Activated CD8-positive, alpha-beta memory T cell treated with anti-CD3 and anti-CD28 coated beads, Interleukin-2, amount 50 U/mL, for 1 hour (primary cell): ENCODE results near the gene ATP5F1B.
A peak's percentile ranks its signal among the peaks of the same experiment; 100 is the strongest.
"Not testable (repeated sequence)": the region's sequence is repeated elsewhere in the genome, so short reads cannot be mapped to it uniquely, and the experiment has no call there.

Experiments used
- DNase-seq: peaks from one replicate; pipeline ENCODE4 v3.0.0-alpha.2; 2020; ENCODE audit errors: extremely low read depth

The ATP5F1B gene

DNA sequence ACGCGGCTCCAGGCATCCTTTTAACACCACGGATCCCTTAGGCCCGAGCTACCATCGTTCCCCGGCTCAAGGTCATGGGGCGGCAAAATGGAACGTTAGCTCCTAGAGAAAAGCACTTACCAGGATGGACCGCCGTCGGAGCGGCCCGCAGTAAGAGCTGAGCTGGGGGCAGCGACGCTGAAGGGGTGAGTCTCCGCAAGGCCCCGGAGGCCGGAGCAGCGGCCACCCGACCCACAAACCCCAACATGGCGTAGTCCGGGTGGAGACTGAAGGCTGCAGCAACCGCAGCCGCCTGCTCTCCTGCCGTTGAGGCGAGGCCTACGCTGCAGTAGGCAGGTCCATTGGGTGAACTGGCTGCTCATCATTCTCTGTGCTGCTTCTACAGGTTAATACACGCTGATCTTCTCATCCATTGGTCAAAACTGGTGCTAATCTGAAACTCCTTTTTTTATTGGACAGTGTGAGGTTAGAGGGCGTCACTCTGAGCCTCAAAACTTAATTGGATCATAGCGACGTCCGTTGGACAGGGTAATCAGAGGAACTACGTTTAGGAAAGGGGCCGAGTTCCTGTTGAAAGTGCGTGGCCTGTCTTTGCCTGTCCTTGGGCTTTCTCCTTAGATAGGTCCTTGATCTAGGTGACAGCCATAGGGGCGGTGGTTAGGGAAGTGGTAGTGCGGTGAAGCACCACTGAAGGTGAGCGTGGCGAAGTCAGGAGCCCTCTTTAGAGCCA is at the start of gene ATP5F1B:
Gene ATP5F1B (minus strand): TSS at position 268 of the 730 bp plus-strand sequence. CDS start 21 bp downstream, at position 247.
- peak; percentile 81 for DNase-seq

- no peak for DNase-seq
Measured at GRCh38 chr12:56694161-56694560, 48.4 kb upstream of the ATP5F1B start.

- DNase-seq = no peak
Measured at GRCh38 chr12:56688846-56689109, 43.0 kb upstream of the ATP5F1B start.

DNA sequence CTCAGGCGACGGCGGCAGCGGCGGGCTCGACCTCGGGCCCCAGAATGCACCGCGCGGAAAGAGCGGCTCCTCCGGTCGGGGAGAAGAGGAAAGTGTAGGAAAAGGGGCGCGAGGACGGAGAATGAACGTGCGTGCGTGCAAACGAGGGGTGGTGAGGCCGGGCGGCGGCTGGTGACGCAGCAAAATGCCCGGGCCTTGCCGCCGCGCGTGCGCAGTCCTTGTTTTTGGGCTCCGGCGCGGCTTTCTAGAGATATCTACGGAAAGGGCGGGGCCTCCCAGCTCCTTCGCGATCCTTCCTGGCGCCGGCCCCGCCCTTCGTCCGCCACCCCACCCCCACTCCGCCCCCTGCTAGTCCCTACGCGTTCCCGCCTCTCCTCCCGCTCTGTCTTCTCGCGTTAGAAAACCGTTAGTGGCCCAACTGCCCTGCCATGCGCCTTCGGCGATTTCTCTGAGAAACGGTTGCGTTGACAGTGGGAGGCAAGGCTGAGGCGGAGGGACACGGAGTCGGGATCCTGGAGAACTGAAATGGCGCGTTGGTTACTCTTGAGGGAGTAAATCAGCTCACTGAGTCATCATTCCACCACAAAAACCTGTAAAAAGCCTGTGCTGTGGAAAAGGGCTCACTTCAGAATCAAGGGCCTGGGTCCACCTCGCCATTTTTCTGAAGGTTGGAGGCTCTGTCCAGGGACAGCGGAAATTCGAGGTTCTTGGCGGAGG is 42.5 kb upstream of the ATP5F1B start, which contains the start of gene PTGES3:
Gene PTGES3 (minus strand): TSS at position 156 of the 717 bp plus-strand sequence. CDS start 285 bp downstream, outside the sequence.
- DNase-seq = peak; percentile 96

GRCh38 chr12:56687223-56688128 is 41.7 kb upstream of the ATP5F1B start:
- peak; percentile 21 for DNase-seq

DNA sequence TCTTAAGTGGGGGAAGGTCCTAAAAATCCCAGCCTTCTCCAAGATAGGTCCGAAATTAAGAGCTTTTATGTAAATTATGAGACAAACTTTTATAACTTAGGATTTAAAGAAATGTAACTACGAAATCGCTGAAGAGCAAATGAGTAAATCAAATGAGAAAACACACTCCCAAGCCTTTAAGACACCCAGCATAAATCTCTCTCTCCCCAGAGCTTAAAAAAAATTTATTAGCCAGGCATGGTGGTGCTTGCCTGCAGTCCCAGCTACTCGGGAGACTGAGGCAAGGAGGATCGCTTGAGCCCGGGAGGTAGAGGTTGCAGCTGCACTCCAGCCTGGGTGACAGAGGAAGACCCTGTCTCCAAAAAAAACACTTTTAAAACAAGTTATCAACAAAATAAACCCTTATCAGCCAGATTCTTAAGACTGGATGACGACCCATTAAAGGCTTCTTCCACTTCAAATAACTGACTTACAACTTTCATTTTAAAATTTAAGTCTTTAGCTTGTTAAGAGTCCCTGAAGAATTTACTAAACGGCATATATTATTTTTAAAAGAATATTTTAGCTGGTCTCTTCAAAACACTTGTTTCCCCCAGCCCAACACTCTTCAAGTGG is 39.1 kb upstream of the ATP5F1B start:
- DNase-seq = no peak

- no peak for DNase-seq
Measured at GRCh38 chr12:56682323-56682722, 36.5 kb upstream of the ATP5F1B start.

GRCh38 chr12:56679883-56680575 is 34.2 kb upstream of the ATP5F1B start:
- no peak for DNase-seq

GRCh38 chr12:56678852-56679251 is 33.1 kb upstream of the ATP5F1B start:
- no peak for DNase-seq

DNA sequence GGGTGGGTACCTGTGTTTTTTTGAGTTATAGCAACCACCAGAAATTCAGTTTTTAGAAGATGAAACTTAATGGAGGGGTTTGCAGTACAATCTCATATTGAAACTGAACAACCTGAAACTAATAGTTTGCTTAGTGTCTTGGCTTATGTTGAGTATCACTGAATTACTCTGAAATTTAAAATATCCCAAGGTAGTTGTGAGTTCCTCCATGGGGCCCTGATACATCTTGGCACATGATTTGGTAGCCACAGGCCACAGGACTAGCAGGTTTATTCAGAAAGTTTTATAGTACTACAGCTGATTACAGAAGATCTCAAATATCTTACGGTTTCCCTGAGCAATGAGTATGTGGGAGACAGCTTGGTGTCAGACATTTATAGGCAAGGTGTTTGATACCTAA is 31.9 kb upstream of the ATP5F1B start:
- DNase-seq = no peak

DNA sequence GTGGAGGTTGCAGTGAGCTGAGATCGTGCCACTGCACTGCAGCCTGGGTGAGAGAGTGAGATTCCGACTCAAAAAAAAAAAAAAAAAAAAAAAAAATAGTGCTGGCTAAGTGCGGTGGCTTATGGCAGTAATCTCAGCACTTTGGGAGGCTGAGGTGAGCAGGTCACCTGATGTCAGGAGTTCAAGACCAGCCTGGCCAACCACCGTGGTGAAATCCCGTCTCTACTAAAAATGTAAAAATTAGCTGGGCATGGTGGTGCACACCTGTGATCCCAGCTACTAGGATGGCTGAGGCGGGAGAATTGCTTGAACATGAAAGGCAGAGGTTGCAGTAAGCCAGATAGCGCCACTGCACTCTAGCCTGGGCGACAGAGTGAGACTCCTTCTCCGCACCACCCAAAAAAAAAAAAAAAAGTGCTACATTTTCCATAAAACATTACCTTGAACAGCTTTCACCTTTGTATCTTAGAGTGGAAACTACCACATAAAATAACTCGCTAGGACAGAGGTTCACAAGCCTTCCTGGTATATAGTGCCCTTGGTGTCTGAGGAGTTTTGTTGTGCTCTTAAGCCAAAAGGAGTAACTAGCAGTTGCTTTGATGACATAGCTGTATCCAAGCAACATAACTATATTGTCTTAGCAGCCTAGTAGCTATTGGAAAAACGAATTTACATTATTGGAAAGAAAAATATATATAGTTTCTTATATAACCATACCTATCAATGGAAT is 31.2 kb upstream of the ATP5F1B start:
- DNase-seq = no peak

DNA sequence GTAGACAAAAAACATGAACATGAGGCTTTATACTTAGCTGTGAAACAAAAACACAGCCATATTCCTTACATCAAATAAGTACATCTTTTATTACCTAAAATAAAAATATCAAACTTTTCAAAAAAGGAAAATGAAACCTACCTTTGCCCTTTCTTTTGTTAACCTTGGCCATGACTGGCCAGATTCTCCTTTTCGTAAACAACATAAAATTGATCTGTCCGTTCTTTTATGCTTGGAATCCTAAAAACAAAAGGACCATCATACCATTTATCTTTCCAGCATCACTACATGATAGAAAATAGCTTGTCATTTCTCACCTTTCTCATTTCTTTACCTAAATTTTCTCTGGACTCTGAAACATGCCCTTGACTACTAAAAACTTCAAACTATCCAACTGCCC is 25.8 kb upstream of the ATP5F1B start:
- no peak for DNase-seq

GRCh38 chr12:56670836-56671235 is 25.1 kb upstream of the ATP5F1B start:
- DNase-seq = no peak

- DNase-seq = no peak
Measured at GRCh38 chr12:56668197-56668457, 22.3 kb upstream of the ATP5F1B start.

GRCh38 chr12:56661979-56662638 is 16.3 kb upstream of the ATP5F1B start:
- DNase-seq = no peak

GRCh38 chr12:56661560-56661959 is 15.8 kb upstream of the ATP5F1B start:
- no peak for DNase-seq

DNA sequence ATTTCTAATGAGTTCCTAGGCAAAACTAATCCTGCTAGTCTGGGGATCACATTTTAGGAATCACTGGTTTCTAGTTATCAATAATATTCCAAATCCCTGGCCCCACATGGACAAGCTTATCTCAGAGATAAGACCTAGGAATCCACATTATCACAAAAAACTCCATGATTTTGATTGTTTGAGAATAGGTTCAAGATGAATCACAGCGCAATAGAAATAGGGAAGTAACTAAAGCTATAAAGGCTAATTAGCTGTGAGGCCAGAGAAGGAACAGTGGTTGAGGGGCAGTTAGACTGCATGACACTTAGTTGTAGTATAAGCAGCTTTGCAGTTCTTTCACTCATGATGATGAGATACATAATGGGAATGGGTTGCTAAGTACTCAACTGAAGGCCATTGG is 13.1 kb upstream of the ATP5F1B start:
- no peak for DNase-seq

DNA sequence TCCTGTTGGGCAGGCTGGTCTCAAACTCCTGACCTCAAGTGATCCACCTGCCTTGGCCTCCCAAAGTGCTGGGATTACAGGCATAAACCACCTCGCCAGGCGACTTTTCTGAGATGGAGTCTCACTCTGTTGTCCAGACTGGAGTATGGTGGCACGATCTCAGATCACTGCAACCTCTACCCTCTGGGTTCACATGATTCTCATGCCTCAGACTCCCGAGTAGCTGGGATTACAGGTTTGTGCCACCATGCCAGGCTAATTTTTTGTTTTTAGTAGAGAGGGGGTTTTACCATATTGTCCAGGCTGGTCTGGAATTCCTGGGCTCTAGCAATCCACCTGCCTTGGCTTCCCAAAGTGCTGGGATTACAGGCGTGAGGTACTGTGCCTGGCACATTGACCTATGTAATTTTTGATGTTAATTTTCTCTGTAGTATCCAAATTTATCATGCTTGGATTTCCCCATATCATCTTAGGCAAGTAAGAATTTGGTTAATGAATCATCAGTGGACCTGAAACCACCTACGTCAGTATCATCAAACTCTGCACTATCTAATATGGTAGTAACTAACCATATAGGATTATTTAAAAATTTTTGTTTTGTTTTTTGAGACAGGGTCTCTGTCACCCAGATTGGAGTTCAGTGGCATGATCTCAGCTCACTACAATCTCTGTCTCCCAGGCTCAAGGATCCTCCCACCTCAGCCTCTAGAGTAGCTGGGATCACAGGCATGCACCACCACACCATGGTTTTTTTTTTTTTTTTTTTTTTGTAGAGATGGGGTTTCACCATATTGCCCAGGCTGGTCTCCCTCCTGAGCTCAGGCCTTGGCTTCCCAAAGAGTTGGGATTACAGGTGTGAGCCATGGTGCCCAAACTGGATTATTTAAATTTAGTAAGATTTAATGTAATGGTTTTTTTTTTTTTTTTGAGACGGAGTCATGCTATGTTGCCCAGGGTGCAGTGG is 11.9 kb upstream of the ATP5F1B start:
- no peak for DNase-seq

- DNase-seq = not testable (repeated sequence)
Measured at GRCh38 chr12:56653781-56654180, 8.0 kb upstream of the ATP5F1B start.
